CD4-positive, alpha-beta T cell treated with Interleukin-10 for 1 hour (primary cell): ENCODE data around the gene FLNC.

ENCODE experiments used
- DNase-seq: peaks from one replicate; pipeline ENCODE4 v3.0.0-alpha.2; 2020

The FLNC gene

GRCh38 chr7:128894101-128894440 is 63.9 kb downstream of the FLNC start:
- no peak for DNase-seq

- no peak for DNase-seq
Observed at GRCh38 chr7:128895320-128895719, 65.1 kb downstream of the FLNC start.

GRCh38 chr7:128899392-128899791 is 69.2 kb downstream of the FLNC start:
- DNase-seq = no peak

GRCh38 chr7:128900237-128900636 is 70.0 kb downstream of the FLNC start:
- no peak for DNase-seq

- DNase-seq = no peak
Observed at GRCh38 chr7:128902761-128903585, 72.8 kb downstream of the FLNC start.

- DNase-seq = no peak
Observed at GRCh38 chr7:128903621-128904361, 73.6 kb downstream of the FLNC start.

- peak; percentile 72 for DNase-seq
Observed at GRCh38 chr7:128904381-128905197, 74.4 kb downstream of the FLNC start.

GRCh38 chr7:128906001-128906765 is 76.0 kb downstream of the FLNC start:
- no peak for DNase-seq

GRCh38 chr7:128906766-128907559 is 76.8 kb downstream of the FLNC start:
- DNase-seq = no peak
